ENCODE results near the gene STRBP. TPM values are rescaled to one million over a fixed set of nuclear protein-coding genes. Genes with fewer than 3 reads are reported as not detected.

The STRBP gene
- total RNA-seq, 1 experiment from 2014 or later, result 40.3 TPM

DNA sequence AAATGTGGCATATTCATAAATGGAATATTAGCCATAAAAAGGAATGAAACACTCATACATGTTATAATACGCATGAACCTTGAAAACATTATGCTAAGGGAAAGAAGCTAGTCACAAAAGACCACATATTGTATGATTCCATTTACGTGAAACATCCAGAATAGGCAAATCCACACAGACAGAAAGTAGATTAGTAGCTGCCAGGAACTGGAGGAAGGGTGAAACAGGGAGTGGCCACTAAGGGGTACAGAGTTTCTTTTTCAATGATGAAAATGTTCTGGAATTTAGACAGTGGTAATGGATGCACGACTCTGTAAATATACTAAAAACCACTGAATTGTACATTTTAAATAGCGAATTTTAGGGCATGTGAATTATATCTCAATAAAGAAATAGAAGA is 39.4 kb downstream of the STRBP start:
- ChIA-PET CTCF (no interaction called here), POLR2A (no interaction called here)
- intact Hi-C loops (cut with micrococcal nuclease; ENCODE audit: unreplicated experiment), result no loop called here
- in situ Hi-C loops (cut with HindIII; ENCODE audit: low pct_unique_long_range_greater_than_20kb, low sequenced_read_pairs), result no loop called here
- Histone ChIP-seq H3K4me1 (ENCODE audit: control insufficient read depth, insufficient read depth, low read length) (no peaks in the 10 kb centered on the region), H3K36me3 (ENCODE audit: control insufficient read depth, insufficient read depth, low read length) (no peaks in the 10 kb centered on the region), H3K9me3 (ENCODE audit: control insufficient read depth, insufficient read depth, low read depth, low read length) (no peaks in the 10 kb centered on the region), H3K4me3 (ENCODE audit: low read depth in 2 of 2, low read length in 2 of 2) (no peak overlapping the region), H3K27me3 (ENCODE audit: control insufficient read depth, insufficient read depth, low read length) (no peaks in the 10 kb centered on the region), H3K27ac (ENCODE audit: low read length) (no peak overlapping the region)
- ATAC-seq (no peak), DNase-seq (ENCODE audit: low read depth, low spot score) (no peak)
- BruUV-seq (replicated peaks), result no TSS peak
- TF ChIP-seq TCF7L2 (IDR thresholded peaks at IDR 0.05; ENCODE audit: low read depth, low read length) (no peak), POLR2AphosphoS5 (IDR thresholded peaks at IDR 0.05; ENCODE audit: low read depth, low read length) (no peak), SIN3A (IDR thresholded peaks at IDR 0.05; ENCODE audit: borderline replicate concordance, insufficient read depth, low read depth, low read length) (no peak)
- TF ChIP-seq, protein P1, sequence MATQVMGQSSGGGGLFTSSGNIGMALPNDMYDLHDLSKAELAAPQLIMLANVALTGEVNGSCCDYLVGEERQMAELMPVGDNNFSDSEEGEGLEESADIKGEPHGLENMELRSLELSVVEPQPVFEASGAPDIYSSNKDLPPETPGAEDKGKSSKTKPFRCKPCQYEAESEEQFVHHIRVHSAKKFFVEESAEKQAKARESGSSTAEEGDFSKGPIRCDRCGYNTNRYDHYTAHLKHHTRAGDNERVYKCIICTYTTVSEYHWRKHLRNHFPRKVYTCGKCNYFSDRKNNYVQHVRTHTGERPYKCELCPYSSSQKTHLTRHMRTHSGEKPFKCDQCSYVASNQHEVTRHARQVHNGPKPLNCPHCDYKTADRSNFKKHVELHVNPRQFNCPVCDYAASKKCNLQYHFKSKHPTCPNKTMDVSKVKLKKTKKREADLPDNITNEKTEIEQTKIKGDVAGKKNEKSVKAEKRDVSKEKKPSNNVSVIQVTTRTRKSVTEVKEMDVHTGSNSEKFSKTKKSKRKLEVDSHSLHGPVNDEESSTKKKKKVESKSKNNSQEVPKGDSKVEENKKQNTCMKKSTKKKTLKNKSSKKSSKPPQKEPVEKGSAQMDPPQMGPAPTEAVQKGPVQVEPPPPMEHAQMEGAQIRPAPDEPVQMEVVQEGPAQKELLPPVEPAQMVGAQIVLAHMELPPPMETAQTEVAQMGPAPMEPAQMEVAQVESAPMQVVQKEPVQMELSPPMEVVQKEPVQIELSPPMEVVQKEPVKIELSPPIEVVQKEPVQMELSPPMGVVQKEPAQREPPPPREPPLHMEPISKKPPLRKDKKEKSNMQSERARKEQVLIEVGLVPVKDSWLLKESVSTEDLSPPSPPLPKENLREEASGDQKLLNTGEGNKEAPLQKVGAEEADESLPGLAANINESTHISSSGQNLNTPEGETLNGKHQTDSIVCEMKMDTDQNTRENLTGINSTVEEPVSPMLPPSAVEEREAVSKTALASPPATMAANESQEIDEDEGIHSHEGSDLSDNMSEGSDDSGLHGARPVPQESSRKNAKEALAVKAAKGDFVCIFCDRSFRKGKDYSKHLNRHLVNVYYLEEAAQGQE (IDR thresholded peaks at IDR 0.05; ENCODE audit: insufficient read depth in 1 of 2, low read depth in 2 of 2, low read length in 1 of 2), result no peak
- TF ChIP-seq, protein P2, sequence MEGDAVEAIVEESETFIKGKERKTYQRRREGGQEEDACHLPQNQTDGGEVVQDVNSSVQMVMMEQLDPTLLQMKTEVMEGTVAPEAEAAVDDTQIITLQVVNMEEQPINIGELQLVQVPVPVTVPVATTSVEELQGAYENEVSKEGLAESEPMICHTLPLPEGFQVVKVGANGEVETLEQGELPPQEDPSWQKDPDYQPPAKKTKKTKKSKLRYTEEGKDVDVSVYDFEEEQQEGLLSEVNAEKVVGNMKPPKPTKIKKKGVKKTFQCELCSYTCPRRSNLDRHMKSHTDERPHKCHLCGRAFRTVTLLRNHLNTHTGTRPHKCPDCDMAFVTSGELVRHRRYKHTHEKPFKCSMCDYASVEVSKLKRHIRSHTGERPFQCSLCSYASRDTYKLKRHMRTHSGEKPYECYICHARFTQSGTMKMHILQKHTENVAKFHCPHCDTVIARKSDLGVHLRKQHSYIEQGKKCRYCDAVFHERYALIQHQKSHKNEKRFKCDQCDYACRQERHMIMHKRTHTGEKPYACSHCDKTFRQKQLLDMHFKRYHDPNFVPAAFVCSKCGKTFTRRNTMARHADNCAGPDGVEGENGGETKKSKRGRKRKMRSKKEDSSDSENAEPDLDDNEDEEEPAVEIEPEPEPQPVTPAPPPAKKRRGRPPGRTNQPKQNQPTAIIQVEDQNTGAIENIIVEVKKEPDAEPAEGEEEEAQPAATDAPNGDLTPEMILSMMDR (IDR thresholded peaks at IDR 0.05), result no peak

DNA sequence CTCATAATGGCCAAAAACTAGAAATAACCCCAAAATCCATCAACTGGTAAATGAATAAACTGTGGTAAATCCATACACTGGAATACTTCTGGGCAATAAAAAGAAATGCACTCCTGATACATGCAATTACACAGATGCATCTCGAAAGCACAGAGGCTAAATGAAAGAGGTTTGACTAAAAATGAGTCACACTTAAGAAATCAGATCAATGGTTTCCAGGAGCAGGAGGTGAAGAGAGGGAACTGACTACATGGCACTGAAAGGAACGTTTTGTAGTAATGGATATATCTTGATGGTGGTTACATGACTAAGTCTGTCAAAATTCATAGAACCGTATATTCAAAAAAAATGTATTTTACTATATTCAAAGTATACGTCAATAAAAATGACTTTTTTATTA is 42.4 kb downstream of the STRBP start:
- no peak for DNase-seq (ENCODE audit: low read depth, low spot score)
- ATAC-seq, result no peak

More for the DNA sequence above, 42.4 kb downstream of the STRBP start:
- Histone ChIP-seq H3K4me1 (ENCODE audit: control insufficient read depth, insufficient read depth, low read length) (no peaks in the 10 kb centered on the region), H3K27ac (ENCODE audit: low read length) (no peak overlapping the region), H3K9me3 (ENCODE audit: control insufficient read depth, insufficient read depth, low read depth, low read length) (no peaks in the 10 kb centered on the region), H3K4me3 (ENCODE audit: low read depth in 2 of 2, low read length in 2 of 2) (no peak overlapping the region), H3K27me3 (ENCODE audit: control insufficient read depth, insufficient read depth, low read length) (no peaks in the 10 kb centered on the region), H3K36me3 (ENCODE audit: control insufficient read depth, insufficient read depth, low read length) (no peaks in the 10 kb centered on the region)
- no peak for TF ChIP-seq SIN3A (IDR thresholded peaks at IDR 0.05; ENCODE audit: borderline replicate concordance, insufficient read depth, low read depth, low read length)
- TF ChIP-seq, protein P2 (IDR thresholded peaks at IDR 0.05), result no peak
- TF ChIP-seq POLR2AphosphoS5 (IDR thresholded peaks at IDR 0.05; ENCODE audit: low read depth, low read length), result no peak
- TF ChIP-seq, protein P1 (IDR thresholded peaks at IDR 0.05; ENCODE audit: insufficient read depth in 1 of 2, low read depth in 2 of 2, low read length in 1 of 2), result no peak
- no peak for TF ChIP-seq TCF7L2 (IDR thresholded peaks at IDR 0.05; ENCODE audit: low read depth, low read length)
- intact Hi-C loops (cut with micrococcal nuclease; ENCODE audit: unreplicated experiment) (no loop called here), in situ Hi-C loops (cut with HindIII; ENCODE audit: low pct_unique_long_range_greater_than_20kb, low sequenced_read_pairs) (no loop called here)
- POLR2A ChIA-PET, result no interaction called here
- no TSS peak for BruUV-seq (replicated peaks)
- CTCF ChIA-PET, result no interaction called here

All from Panc1 (cell line).